Activated T-helper 9 cell treated with anti-CD3 and anti-CD28 coated beads, Interleukin-2, amount 50 U/mL, for 16 hours (primary cell): Measurements from ENCODE around the gene DRD2.

ENCODE experiments used
- DNase-seq: peaks from one replicate; pipeline ENCODE4 v3.0.0-alpha.2; 2020; ENCODE audit warnings: low read depth

DRD2 gene

GRCh38 chr11:113484223-113484622 lies 9.0 kb upstream of the DRD2 start:
- DNase-seq = no peak

GRCh38 chr11:113481672-113482071 lies 6.5 kb upstream of the DRD2 start:
- DNase-seq = no peak

GRCh38 chr11:113481226-113481625 lies 6.0 kb upstream of the DRD2 start:
- DNase-seq = no peak

- DNase-seq = no peak
Measured at GRCh38 chr11:113477321-113477720, 2.1 kb upstream of the DRD2 start.

- DNase-seq = no peak
Measured at GRCh38 chr11:113476553-113476952, 1.4 kb upstream of the DRD2 start.

- peak; percentile 3 for DNase-seq
Measured at GRCh38 chr11:113474362-113475159, 637 bp downstream of the DRD2 start.

- DNase-seq = no peak
Measured at GRCh38 chr11:113473983-113474361, 1.2 kb downstream of the DRD2 start.

GRCh38 chr11:113472471-113472870 lies 2.7 kb downstream of the DRD2 start:
- no peak for DNase-seq

- DNase-seq = no peak
Measured at GRCh38 chr11:113470233-113470632, 5.0 kb downstream of the DRD2 start.

GRCh38 chr11:113468726-113469345 lies 6.4 kb downstream of the DRD2 start:
- no peak for DNase-seq

GRCh38 chr11:113467545-113467944 lies 7.7 kb downstream of the DRD2 start:
- DNase-seq = no peak

- DNase-seq = no peak
Measured at GRCh38 chr11:113465786-113466185, 9.4 kb downstream of the DRD2 start.

- no peak for DNase-seq
Measured at GRCh38 chr11:113464416-113464815, 10.8 kb downstream of the DRD2 start.

GRCh38 chr11:113462830-113463229 lies 12.4 kb downstream of the DRD2 start:
- DNase-seq = no peak

- no peak for DNase-seq
Measured at GRCh38 chr11:113461639-113462038, 13.6 kb downstream of the DRD2 start.

GRCh38 chr11:113460469-113460868 lies 14.7 kb downstream of the DRD2 start:
- DNase-seq = no peak

- no peak for DNase-seq
Measured at GRCh38 chr11:113458189-113458588, 17.0 kb downstream of the DRD2 start.

GRCh38 chr11:113457784-113458183 lies 17.4 kb downstream of the DRD2 start:
- no peak for DNase-seq

GRCh38 chr11:113454455-113454854 lies 20.7 kb downstream of the DRD2 start:
- DNase-seq = no peak

GRCh38 chr11:113449743-113450142 lies 25.5 kb downstream of the DRD2 start:
- no peak for DNase-seq

GRCh38 chr11:113448316-113448677 lies 26.9 kb downstream of the DRD2 start:
- no peak for DNase-seq

GRCh38 chr11:113447621-113448315 lies 27.4 kb downstream of the DRD2 start:
- no peak for DNase-seq

GRCh38 chr11:113446938-113447337 lies 28.3 kb downstream of the DRD2 start:
- DNase-seq = no peak
